MCF 10A (cell line): ENCODE results near the gene CCSER2. TPM values are rescaled to one million over a fixed set of nuclear protein-coding genes. Genes with fewer than 3 reads are reported as not detected.

Experiments used
- BruUV-seq: library from RNA; stranded (reverse); fragments of 400-500 nt; replicated peaks from 2 replicates; lab custom pipeline; 2021; lab: Mats Ljungman, UMichigan
- CTCF ChIA-PET: fragments of 300-600 bp; sonication (Branson Sonifier 250); formaldehyde crosslinking; extraction: SDS; loops from one replicate; lab custom pipeline; 2021; ENCODE audit warnings: antibody characterized with exemption, inconsistent platforms; lab: Yijun Ruan, JAX
- POLR2A ChIA-PET: fragments of 300-600, 350-650 bp; sonication (Branson Sonifier 250); formaldehyde crosslinking; extraction: SDS; loops from one replicate; lab custom pipeline; 2020; ENCODE audit warnings: antibody characterized with exemption, inconsistent platforms; lab: Yijun Ruan, JAX
- DNase-seq: peaks from one replicate; pipeline ENCODE4 v3.0.0-alpha.2; 2018; ENCODE audit not compliant: unreplicated experiment
- H3K27ac Mint-ChIP-seq: one replicate; pipeline ENCODE4 v1.8.0; 2022; ENCODE audit warnings: mild to moderate bottlenecking, low read depth, mixed read lengths; ENCODE audit not compliant: unreplicated experiment
- H3K27me3 Mint-ChIP-seq: one replicate; pipeline ENCODE4 v1.8.0; 2022; ENCODE audit warnings: mixed read lengths; ENCODE audit not compliant: insufficient read depth, unreplicated experiment
- H3K36me3 Mint-ChIP-seq: one replicate; pipeline ENCODE4 v1.8.0; 2022; ENCODE audit warnings: mild to moderate bottlenecking, moderate library complexity, mixed read lengths; ENCODE audit not compliant: insufficient read depth, unreplicated experiment
- H3K4me1 Mint-ChIP-seq: one replicate; pipeline ENCODE4 v1.8.0; 2022; ENCODE audit warnings: mixed read lengths; ENCODE audit not compliant: insufficient read depth, unreplicated experiment
- H3K4me3 Mint-ChIP-seq: one replicate; pipeline ENCODE4 v1.8.0; 2022; ENCODE audit warnings: mild to moderate bottlenecking, moderate library complexity, mixed read lengths; ENCODE audit not compliant: unreplicated experiment
- H3K9me3 Mint-ChIP-seq: one replicate; pipeline ENCODE4 v1.8.0; 2022; ENCODE audit warnings: mixed read lengths; ENCODE audit not compliant: unreplicated experiment
- CTCF ChIP-seq: fragments of 200-600 bp; IDR thresholded peaks from one replicate; pipeline ENCODE4 v1.8.0; 2022; ENCODE audit warnings: antibody characterized with exemption, mild to moderate bottlenecking; ENCODE audit not compliant: unreplicated experiment
- intact Hi-C: fragments of 100-400 bp; cut with micrococcal nuclease; formaldehyde crosslinking; loops from 2 replicates; pipeline ENCODE4 v1.14.1; 2022
- total RNA-seq: library from RNA; stranded (reverse); gene quantifications from 2 replicates; pipeline ENCODE4 v1.2.3, GENCODE V29; 2022

The CCSER2 gene
- total RNA-seq, 1 experiment from 2014 or later = 70.0 TPM

GRCh38 chr10:84545651-84546050, 217.3 kb downstream of the CCSER2 start:
- H3K27me3 Mint-ChIP-seq = no peaks in the 10 kb centered on the region
- no TSS peak for BruUV-seq
- POLR2A ChIA-PET = no interaction called here
- no peak overlapping the region for H3K27ac Mint-ChIP-seq
- H3K4me1 Mint-ChIP-seq = peaks cover 13% of the 10 kb centered on the region
- H3K4me3 Mint-ChIP-seq = no peak overlapping the region
- DNase-seq = no peak
- no peak for TF ChIP-seq CTCF
- no peaks in the 10 kb centered on the region for H3K9me3 Mint-ChIP-seq
- CTCF ChIA-PET = interaction anchor here (0.9 to 12.1 kb wide), 2 partner anchors 9 to 279 kb away, joined by 3 to 164 read pairs; no protein-coding TSS in a partner anchor
- H3K36me3 Mint-ChIP-seq = no peaks in the 10 kb centered on the region
- intact Hi-C loops = loop anchor here (10.0 kb wide), 1 partner anchor 1099 kb away; no protein-coding TSS in a partner anchor

- DNase-seq = no peak
- Mint-ChIP-seq H3K27ac (no peak overlapping the region), H3K36me3 (no peaks in the 10 kb centered on the region), H3K4me3 (no peak overlapping the region), H3K9me3 (no peaks in the 10 kb centered on the region), H3K4me1 (peaks cover 13% of the 10 kb centered on the region), H3K27me3 (no peaks in the 10 kb centered on the region)
- ChIA-PET CTCF (interaction anchor here (6.6 kb wide), 1 partner anchor 7 kb away, joined by 53 read pairs; no protein-coding TSS in a partner anchor), POLR2A (no interaction called here)
- no peak for TF ChIP-seq CTCF
- intact Hi-C loops = loop anchor here (10.0 kb wide), 1 partner anchor 1098 kb away; no protein-coding TSS in a partner anchor
- BruUV-seq = no TSS peak
Observed at GRCh38 chr10:84546609-84547008, 218.2 kb downstream of the CCSER2 start.

GRCh38 chr10:84547616-84548015, 219.2 kb downstream of the CCSER2 start:
- ChIA-PET CTCF (interaction anchor here (0.8 to 6.6 kb wide), 2 partner anchors 8 to 1834 kb away, joined by 3 to 53 read pairs; no protein-coding TSS in a partner anchor), POLR2A (no interaction called here)
- BruUV-seq = no TSS peak
- H3K36me3 Mint-ChIP-seq = no peaks in the 10 kb centered on the region
- no peaks in the 10 kb centered on the region for H3K9me3 Mint-ChIP-seq
- H3K27me3 Mint-ChIP-seq = no peaks in the 10 kb centered on the region
- peaks cover 8% of the 10 kb centered on the region for H3K4me1 Mint-ChIP-seq
- no peak overlapping the region for H3K4me3 Mint-ChIP-seq
- TF ChIP-seq CTCF = no peak
- H3K27ac Mint-ChIP-seq = no peak overlapping the region
- DNase-seq = no peak
- intact Hi-C loops = loop anchor here (10.0 kb wide), 1 partner anchor 1097 kb away; no protein-coding TSS in a partner anchor

GRCh38 chr10:84548869-84549268, 220.5 kb downstream of the CCSER2 start:
- no peaks in the 10 kb centered on the region for H3K27me3 Mint-ChIP-seq
- no peaks in the 10 kb centered on the region for H3K9me3 Mint-ChIP-seq
- peaks cover 7% of the 10 kb centered on the region for H3K4me1 Mint-ChIP-seq
- ChIA-PET POLR2A (no interaction called here), CTCF (interaction anchor here (6.6 kb wide), 1 partner anchor 9 kb away, joined by 53 read pairs; no protein-coding TSS in a partner anchor)
- no peaks in the 10 kb centered on the region for H3K36me3 Mint-ChIP-seq
- no peak overlapping the region for H3K27ac Mint-ChIP-seq
- no peak overlapping the region for H3K4me3 Mint-ChIP-seq
- no TSS peak for BruUV-seq
- TF ChIP-seq CTCF = no peak
- intact Hi-C loops = loop anchor here (10.0 kb wide), 1 partner anchor 1096 kb away; no protein-coding TSS in a partner anchor
- DNase-seq = no peak
